K562 (cell line): Measurements from ENCODE around the gene SCP2.

Source experiments
- CBX5 ChIP-seq: IDR thresholded peaks from 2 replicates; pipeline ENCODE4 v1.6.1; 2014; ENCODE audit warnings: low read depth, borderline replicate concordance
- CTCF ChIP-seq, 3 experiments: IDR thresholded peaks in 2 of 3; conservative IDR thresholded peaks in 1 of 3; 2 replicates each; pipeline ENCODE4 v1.5.1; 2011 to 2012; ENCODE audit warnings: low read length in 3 of 3, mild to moderate bottlenecking in 3 of 3, control low read depth in 2 of 3, improper control_type of control experiment in 1 of 3, inconsistent platforms in 1 of 3, low read depth in 1 of 3, mixed read lengths in 1 of 3, moderate library complexity in 1 of 3; ENCODE audit not compliant: insufficient read depth in 2 of 3
- ETV1 ChIP-seq: fragments of 450-650 bp; conservative IDR thresholded peaks from 2 replicates; pipeline ENCODE4 v1.6.1; 2016; ENCODE audit warnings: missing genetic modification characterization, control low read depth, low read depth, missing compliant biosample characterization
- EZH2 ChIP-seq: IDR thresholded peaks from 2 replicates; pipeline ENCODE4 v1.6.1; 2012; ENCODE audit warnings: low read depth, mild to moderate bottlenecking, inconsistent platforms, low read length, borderline replicate concordance
- FOXJ3 ChIP-seq: sonication (generic); formaldehyde crosslinking; IDR thresholded peaks from 2 replicates; pipeline ENCODE4 v1.4.0; 2020; ENCODE audit warnings: mild to moderate bottlenecking, missing genetic modification reagents
- GATA2 ChIP-seq: sonication (generic); formaldehyde crosslinking; IDR thresholded peaks from 2 replicates; pipeline ENCODE4 v1.4.0; 2020; ENCODE audit warnings: mild to moderate bottlenecking, missing genetic modification reagents
- HIVEP1 ChIP-seq: fragments of 250-450 bp; sonication (Bioruptor Pico); IDR thresholded peaks from 2 replicates; pipeline ENCODE4 v1.4.0; 2020; ENCODE audit warnings: mild to moderate bottlenecking
- JUN ChIP-seq, 2 experiments: sonication (generic) in 1 of 2; formaldehyde crosslinking in 1 of 2; IDR thresholded peaks; 2 replicates each; pipeline versions ENCODE4 v1.6.1 to v1.8.0; 2012 to 2022; ENCODE audit warnings: borderline replicate concordance in 2 of 2, mild to moderate bottlenecking in 2 of 2, improper control_type of control experiment in 1 of 2, low read depth in 1 of 2, low read length in 1 of 2, missing genetic modification reagents in 1 of 2
- KLF1 ChIP-seq: fragments of 450-650 bp; IDR thresholded peaks from 2 replicates; pipeline ENCODE4 v1.6.1; 2016; ENCODE audit warnings: missing genetic modification characterization, missing compliant biosample characterization
- MLX ChIP-seq, 2 experiments: fragments of 450-650 bp in 1 of 2; sonication (generic) in 1 of 2; formaldehyde crosslinking; conservative IDR thresholded peaks; 2 replicates each; pipeline versions ENCODE4 v1.4.0 to v1.8.1; 2020 to 2022; ENCODE audit warnings: mild to moderate bottlenecking in 1 of 2, missing genetic modification reagents in 1 of 2
- PCBP2 ChIP-seq: fragments of 200-400 bp; formaldehyde crosslinking; IDR thresholded peaks from 2 replicates; pipeline ENCODE4 v1.6.1; 2018; ENCODE audit warnings: low read length, low read depth, mild to moderate bottlenecking, moderate library complexity; ENCODE audit not compliant: poor library complexity, severe bottlenecking
- TRIM24 ChIP-seq, 2 experiments: fragments of 450-650 bp; IDR thresholded peaks; 2 replicates each; pipeline ENCODE4 v1.6.1; 2016
- TF ChIP-seq, protein P1 (sequence below): sonication (generic); formaldehyde crosslinking; IDR thresholded peaks from 2 replicates; pipeline ENCODE4 v1.8.1; 2022; ENCODE audit warnings: missing genetic modification reagents

- TF ChIP-seq GATA2 (CRISPR knock-in tag): no peak
- no peak for TF ChIP-seq PCBP2
- no peak for TF ChIP-seq EZH2
- TF ChIP-seq KLF1 (tag): no peak
- no peak for TF ChIP-seq HIVEP1 (CRISPR knock-in tag)
- no peak for TF ChIP-seq TRIM24 (IDR thresholded peaks at IDR 0.05)
- no peak for TF ChIP-seq FOXJ3
- no peak for TF ChIP-seq ETV1 (tag)
- TF ChIP-seq MLX (CRISPR knock-in tag; conservative IDR thresholded peaks at IDR 0.05): no peak
- no peak for TF ChIP-seq CTCF (IDR thresholded peaks at IDR 0.05 in 2 of 3, conservative IDR thresholded peaks at IDR 0.05 in 1 of 3; ENCODE audit: insufficient read depth in 2 of 3, low read depth in 1 of 3, low read length in 3 of 3)
- TF ChIP-seq CBX5: no peak
- TF ChIP-seq, protein P1, sequence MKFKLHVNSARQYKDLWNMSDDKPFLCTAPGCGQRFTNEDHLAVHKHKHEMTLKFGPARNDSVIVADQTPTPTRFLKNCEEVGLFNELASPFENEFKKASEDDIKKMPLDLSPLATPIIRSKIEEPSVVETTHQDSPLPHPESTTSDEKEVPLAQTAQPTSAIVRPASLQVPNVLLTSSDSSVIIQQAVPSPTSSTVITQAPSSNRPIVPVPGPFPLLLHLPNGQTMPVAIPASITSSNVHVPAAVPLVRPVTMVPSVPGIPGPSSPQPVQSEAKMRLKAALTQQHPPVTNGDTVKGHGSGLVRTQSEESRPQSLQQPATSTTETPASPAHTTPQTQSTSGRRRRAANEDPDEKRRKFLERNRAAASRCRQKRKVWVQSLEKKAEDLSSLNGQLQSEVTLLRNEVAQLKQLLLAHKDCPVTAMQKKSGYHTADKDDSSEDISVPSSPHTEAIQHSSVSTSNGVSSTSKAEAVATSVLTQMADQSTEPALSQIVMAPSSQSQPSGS (CRISPR knock-in tag): no peak
- TF ChIP-seq JUN (IDR thresholded peaks at IDR 0.05; ENCODE audit: borderline replicate concordance, low read depth, low read length): no peak
- TF ChIP-seq JUN (CRISPR knock-in tag; IDR thresholded peaks at IDR 0.05; ENCODE audit: borderline replicate concordance): no peak
Observed at GRCh38 chr1:52919051-52919722, 7.9 kb upstream of the SCP2 start.
